EH (cell line): ENCODE measurements around the gene SLFN12L.
A peak's percentile ranks its signal among the peaks of the same experiment; 100 is the strongest.
"Not testable (repeated sequence)": the region's sequence is repeated elsewhere in the genome, so short reads cannot be mapped to it uniquely, and the experiment has no call there.

Source experiments
- DNase-seq: peaks from one replicate; pipeline ENCODE4 v3.0.0-alpha.2; 2015; ENCODE audit warnings: low read depth

SLFN12L gene

DNA sequence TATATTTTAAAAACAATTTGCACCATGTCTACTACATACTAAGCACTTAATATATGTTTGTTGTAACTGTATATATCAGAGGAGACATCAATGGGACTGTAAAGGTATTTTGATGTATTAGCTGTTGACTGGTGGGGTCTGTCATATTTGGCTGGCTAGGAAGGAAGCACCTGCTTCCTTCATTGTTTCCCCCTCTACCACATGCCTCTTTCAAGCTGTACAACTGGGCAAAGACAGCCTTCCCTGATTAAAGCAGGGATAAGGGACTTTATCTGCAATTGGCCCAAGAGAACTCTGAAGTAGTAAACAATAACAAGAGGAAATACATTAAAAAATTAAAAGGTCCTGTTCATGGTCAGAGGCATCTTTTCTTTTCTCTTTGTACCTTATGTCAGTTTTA lies 5.5 kb upstream of the SLFN12L start:
- DNase-seq, result no peak

- DNase-seq, result no peak
Observed at GRCh38 chr17:35541434-35541833, 4.0 kb upstream of the SLFN12L start.

DNA sequence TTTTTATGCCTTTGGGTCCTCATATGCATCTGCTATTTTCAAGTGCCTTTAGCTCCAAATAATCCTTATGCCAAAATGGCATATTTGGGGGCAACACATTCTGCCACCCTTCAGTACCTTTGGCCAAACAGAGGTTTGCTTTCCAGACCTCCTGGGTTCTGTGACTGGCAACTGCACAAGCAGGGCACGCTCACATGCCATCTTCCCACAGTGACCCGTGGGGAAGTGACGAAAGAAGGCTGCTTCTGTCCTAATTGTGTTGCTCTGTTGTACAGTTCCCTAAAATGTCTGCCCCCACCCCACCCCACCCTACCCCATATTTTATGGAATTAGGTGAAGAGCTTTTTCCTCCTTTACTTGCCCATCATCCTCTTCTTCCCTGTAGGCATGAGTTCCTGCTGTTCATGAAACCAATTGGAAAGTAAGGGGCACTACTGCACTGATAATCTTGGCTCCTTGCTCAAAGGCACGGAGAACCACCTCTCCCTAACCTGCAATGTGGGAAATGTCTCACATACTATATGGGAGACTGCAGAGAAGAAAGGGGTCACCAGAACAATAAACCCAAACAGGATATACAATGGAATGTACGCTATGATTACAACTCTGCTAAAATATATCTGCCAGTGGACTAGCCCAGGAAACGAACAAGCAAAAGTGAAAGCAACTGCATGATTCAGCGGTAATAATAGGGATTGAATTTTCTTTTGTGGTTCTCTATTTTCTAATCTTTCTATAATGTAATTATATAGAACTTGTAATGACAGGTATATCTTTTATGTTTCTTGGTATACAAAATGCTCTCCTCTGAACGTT lies 3.3 kb upstream of the SLFN12L start:
- peak; percentile 40 for DNase-seq

- DNase-seq, result no peak
Observed at GRCh38 chr17:35539659-35540026, 2.2 kb upstream of the SLFN12L start.

DNA sequence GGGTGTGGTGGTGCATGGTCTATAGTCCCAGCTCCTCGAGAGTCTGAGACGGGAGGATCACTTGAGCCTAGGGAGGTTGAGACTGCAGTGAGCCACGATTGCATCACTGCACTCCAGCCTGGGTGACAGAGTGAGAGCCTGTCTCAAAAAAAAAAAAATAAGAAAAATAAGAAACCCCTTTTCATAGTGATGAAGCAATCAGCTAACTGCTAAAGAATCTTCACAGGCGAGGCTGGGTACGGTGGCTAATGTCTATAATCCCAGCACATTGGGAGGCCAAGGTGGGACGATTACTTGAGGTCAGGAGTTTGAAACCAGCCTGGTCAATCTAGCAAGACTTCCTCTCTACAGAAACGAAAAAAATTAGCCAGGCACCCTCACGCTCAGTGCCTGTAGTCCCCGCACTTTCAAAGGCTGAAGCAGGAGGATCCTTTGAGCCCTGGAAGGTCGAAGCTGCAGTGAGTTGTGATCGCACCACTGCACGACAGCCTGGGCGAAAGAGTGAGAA lies 760 bp downstream of the SLFN12L start:
- no peak for DNase-seq

DNA sequence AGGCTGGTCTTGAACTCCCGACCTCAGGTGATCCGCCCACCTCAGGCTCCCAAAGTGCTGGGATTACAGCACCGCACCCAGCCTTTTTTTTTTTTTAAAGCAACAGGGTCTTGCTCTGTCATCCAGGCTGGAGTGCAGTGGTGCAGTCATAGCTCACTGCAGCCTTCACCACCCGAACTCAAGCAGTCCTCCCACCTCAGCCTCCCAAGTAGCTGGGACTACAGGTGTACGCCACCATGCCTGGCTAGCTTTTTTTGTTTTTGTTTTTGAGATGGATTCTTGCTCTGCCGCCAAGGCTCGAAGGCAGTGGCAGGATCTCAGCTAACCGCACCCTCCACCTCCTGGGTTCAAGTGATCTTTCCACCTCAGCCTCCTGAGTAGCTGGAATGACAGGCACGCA lies 2.1 kb downstream of the SLFN12L start:
- DNase-seq, result not testable (repeated sequence)

- DNase-seq, result no peak
Observed at GRCh38 chr17:35534576-35535093, 2.8 kb downstream of the SLFN12L start.

- no peak for DNase-seq
Observed at GRCh38 chr17:35531160-35531559, 6.3 kb downstream of the SLFN12L start.

DNA sequence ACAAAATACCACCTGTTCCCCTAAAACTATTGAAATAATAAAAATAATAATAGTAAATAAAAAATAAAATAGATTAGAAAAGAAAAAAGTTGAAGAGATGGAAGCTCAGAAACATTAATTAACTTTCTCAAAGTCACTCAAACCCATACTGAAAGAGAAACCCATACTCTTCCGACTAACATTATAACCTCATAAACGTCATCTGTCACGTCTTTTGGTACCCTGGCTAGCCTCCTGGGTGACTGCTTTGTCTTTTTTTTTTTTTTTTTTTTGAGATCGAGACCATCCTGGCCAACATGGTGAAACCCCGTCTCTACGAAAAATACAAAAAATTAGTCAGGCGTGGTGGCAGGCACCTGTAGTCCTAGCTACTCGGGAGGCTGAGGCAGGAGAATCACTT lies 7.6 kb downstream of the SLFN12L start:
- no peak for DNase-seq

DNA sequence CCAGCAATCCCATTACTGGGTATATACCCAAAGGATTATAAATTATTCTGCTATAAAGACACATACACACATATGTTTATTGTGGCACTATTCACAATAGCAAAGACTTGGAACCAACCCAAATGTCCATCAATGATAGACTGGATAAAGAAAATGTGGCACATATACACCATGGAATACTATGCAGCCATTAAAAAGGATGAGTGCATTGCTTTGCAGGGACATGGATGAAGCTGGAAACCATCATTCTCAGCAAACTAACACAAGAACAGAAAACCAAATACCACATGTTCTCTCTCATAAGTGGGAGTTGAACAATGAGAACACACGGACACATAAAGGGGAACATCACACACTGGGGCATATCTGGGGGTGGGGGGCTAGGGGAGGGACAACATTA lies 8.2 kb downstream of the SLFN12L start:
- DNase-seq, result not testable (repeated sequence)

DNA sequence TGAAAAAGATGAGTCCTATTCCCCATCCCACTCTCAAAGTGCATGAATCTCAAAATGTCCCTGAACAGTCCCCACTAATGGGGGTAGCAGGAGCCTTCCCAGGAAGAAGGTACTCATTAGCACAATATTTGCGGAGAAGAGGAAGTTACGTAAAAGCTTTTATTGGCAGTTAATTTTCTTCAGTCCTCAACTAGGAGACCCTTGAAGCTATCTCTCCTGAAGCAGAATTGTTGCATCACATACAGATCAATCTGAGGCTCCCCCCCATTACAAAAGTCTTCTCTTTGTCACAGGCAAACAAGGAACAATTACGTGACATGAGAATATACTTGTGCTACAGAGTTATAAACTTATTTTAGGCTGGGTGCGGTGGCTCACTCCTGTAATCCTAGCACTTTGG lies 14.2 kb downstream of the SLFN12L start:
- DNase-seq, result no peak

- not testable (repeated sequence) for DNase-seq
Observed at GRCh38 chr17:35521654-35522256, 15.7 kb downstream of the SLFN12L start.

DNA sequence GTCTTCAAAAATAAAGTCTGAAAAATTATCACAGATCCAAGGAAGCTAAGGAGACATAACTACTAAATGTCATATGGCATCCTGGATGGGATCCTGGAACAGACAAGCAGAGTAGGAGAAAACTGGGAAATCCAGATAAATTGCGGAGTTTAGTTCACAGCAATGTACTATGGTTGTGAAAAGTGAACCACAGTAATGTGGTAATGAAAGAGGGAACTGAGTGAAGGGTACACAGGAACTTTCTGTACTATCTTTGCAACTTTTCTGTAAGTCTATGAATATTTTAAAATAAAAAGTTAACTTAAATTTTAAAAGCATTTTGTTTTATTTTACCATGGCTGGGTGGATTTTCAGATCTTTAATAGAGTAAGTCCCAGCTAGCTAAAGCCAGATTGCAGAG lies 16.3 kb downstream of the SLFN12L start:
- DNase-seq, result no peak

DNA sequence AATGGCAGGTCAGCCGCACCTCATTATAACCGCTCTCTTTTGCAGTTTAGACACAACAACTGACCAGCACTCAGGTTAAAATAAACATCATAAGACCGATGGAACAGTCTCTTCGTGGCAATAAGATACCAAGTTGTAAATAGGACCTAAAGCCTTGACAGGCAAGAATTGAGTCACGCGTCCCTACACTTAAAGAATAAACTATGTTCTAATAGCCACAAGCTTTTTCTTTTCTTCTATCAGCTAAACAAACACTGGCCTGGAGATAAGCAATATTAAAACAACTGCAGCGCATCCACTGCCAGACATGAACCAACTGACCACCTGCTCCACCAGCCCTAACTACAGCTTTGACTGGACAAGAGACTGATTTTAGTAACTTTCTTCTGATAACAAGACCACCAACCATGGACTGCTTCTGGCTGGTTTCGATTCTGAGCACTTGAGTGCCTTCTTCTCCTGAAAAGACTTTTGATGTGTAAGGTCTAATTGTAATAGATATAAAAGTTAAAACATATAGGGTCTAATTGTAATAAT lies 17.5 kb downstream of the SLFN12L start:
- no peak for DNase-seq

GRCh38 chr17:35519439-35519838 lies 18.0 kb downstream of the SLFN12L start:
- DNase-seq, result no peak

GRCh38 chr17:35518431-35518830 lies 19.0 kb downstream of the SLFN12L start:
- DNase-seq, result not testable (repeated sequence)

GRCh38 chr17:35515027-35515426 lies 22.5 kb downstream of the SLFN12L start:
- DNase-seq, result no peak

GRCh38 chr17:35514564-35514963 lies 22.9 kb downstream of the SLFN12L start:
- DNase-seq, result peak; percentile 20

DNA sequence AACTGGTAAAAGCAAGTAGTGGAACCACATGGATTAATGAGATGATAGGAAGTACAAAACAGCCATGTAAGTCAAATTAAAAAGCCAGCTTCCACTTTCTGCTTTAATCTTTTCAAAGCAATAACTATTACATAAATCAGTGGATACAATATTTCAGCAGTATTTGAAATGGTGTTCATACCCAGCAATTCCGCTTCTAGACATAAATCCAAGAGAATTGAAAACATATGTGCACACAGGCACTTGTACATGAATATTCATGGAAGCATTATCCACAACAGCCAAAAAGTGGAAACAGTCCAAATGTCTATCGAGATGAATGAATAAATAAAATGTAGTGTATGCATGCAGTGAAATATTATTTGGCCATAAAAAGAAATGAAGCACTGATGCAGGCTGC lies 27.4 kb downstream of the SLFN12L start:
- no peak for DNase-seq

DNA sequence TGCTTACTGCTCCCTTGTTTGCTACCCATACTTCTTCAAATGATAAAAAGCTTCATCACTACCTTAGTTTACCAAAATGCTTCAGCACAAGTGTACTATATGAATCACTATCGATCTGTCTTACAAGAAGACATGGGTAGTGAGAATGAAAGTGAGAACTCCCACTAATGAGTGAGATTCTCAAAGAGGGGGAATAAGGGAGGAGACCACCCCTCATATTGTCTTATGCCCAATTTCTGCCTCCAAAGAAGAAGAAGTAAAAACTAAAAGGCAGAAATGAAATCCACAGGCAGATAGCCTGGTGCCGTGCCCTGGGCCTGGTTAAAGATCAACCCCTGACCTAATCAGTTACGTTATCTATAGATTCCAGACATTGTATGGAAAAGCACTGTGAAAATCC lies 29.8 kb downstream of the SLFN12L start:
- not testable (repeated sequence) for DNase-seq

- DNase-seq, result no peak
Observed at GRCh38 chr17:35499548-35499947, 37.9 kb downstream of the SLFN12L start.

- no peak for DNase-seq
Observed at GRCh38 chr17:35498448-35499178, 38.9 kb downstream of the SLFN12L start.
